Endothelial cell of hepatic sinusoid (primary cell): Measurements from ENCODE around the gene NCKAP5.

Experiments used
- in situ Hi-C: cut with HindIII; loops from 2 replicates; pipeline ENCODE4 v1.10.0; 2017; ENCODE audit warnings: low sequenced_read_pairs

NCKAP5 gene

DNA sequence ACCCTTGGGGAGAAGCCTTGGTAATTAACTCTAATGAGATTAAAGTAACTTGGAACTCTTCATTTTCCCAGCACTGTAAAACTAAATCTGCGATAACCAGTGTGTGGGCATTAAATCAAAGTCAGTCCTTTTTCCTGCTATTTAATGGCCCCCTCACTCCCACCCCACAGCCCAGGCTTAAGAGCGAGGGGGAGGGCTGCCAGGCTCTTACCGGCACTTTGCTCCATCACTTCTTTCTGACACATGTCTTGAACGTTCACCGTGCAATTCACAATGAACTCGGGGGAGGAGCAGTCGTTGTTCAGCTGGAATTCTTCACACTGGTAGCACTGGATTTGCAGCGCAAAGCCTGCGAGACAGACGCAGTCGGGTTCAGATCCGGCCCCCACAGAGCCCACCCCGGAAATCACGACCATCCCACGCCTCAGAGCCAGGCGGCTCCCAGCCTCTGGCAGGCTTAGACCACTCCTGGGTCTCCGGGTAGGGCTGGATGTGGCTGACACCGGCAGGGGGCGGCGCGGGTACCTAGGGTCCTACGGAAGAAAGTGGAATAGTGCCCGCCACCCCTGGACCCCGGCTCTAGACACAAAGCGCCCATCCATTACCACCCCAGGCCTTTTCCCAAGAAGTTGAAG lies 900.0 kb downstream of the NCKAP5 start:
- in situ Hi-C loops: loop anchor here (25.0 kb wide), 1 partner anchor 1169 kb away; no protein-coding TSS in a partner anchor

DNA sequence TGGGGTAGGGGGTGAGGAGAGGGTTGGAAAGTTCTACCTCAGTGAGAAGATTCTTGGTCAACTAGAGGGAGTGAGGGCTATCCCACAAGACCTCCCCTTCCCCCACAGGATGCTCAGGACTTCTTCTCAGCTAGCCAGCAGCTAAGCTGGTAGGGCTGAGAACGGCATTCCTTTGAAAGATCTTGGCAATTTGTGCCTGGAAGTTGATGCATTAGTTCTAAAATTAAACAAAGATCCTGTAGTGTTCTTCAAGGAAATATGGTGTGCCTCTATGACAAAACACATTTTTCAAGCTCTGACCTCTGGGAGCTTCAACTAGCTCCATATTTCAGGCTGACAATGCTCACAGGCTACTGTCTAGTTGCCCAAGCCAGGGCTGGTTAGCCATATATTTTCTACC lies 900.6 kb downstream of the NCKAP5 start:
- in situ Hi-C loops: loop anchor here (25.0 kb wide), 1 partner anchor 1170 kb away; no protein-coding TSS in a partner anchor

GRCh38 chr2:132665401-132666140 lies 902.7 kb downstream of the NCKAP5 start:
- in situ Hi-C loops: loop anchor here (25.0 kb wide), 1 partner anchor 1172 kb away; no protein-coding TSS in a partner anchor

DNA sequence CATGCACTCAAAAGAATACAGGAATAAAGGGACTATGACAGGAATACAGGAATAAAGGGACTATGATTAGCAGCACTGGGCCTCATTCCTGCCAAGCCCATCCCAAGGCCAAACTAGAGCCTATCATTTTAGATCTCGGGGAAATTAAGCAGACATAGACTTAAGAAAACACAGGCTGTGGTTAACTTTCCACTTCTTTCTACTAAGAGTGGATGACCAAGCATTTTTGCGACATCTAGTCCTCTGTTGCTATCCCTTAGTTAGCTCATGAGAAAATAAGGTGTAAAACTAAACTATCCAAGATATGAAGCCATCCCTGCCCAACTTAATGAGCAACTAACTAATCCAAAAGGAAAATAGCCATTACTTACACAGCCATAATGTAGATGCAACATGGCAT lies 904.2 kb downstream of the NCKAP5 start:
- in situ Hi-C loops: loop anchor here (25.0 kb wide), 1 partner anchor 1173 kb away; no protein-coding TSS in a partner anchor

DNA sequence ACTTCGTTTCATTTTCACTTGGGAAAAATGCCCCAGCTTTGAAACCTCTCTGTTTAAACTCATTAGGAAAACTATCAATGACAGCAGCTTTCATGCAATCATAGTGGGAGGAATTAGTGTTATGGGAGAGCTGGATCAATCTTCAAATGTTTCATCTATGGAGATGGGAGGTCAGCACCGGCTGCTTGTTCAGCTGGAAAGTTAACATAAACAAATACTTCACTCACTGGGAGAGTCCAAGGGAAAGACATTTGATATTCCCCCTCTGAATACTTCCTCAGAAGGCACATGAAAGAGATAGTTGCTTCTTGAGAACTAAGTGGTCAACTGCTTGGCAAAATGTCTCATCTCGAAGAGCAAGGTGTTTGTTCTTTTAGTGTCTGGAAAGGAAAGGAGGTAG lies 905.5 kb downstream of the NCKAP5 start:
- in situ Hi-C loops: loop anchor here (25.0 kb wide), 1 partner anchor 1175 kb away; no protein-coding TSS in a partner anchor

- in situ Hi-C loops: loop anchor here (25.0 kb wide), 1 partner anchor 1178 kb away; no protein-coding TSS in a partner anchor
These were observed 908.9 kb downstream of the NCKAP5 start for GRCh38 chr2:132659331-132659730.

GRCh38 chr2:132656266-132656975 lies 911.8 kb downstream of the NCKAP5 start:
- in situ Hi-C loops: loop anchor here (25.0 kb wide), 1 partner anchor 1181 kb away; no protein-coding TSS in a partner anchor

DNA sequence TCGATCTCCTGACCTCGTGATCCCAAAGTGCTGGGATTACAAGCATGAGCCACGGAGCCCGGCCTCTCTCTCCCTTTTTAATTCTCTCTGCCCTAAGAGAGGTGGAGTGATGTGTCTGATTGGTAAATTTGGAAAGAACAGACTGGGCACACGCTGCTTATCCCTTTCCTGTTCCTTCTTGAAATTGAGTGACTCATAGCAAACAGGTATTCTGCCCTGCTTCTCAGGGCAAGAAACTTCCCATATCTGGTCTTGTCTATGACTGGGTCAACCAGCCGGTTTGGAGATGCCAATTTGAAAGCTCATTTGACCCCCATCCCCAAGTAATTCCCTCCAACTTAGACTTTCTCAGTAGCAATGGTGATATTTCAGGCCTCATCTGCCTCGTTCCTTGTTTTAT lies 913.3 kb downstream of the NCKAP5 start:
- in situ Hi-C loops: loop anchor here (25.0 kb wide), 1 partner anchor 1182 kb away; no protein-coding TSS in a partner anchor

DNA sequence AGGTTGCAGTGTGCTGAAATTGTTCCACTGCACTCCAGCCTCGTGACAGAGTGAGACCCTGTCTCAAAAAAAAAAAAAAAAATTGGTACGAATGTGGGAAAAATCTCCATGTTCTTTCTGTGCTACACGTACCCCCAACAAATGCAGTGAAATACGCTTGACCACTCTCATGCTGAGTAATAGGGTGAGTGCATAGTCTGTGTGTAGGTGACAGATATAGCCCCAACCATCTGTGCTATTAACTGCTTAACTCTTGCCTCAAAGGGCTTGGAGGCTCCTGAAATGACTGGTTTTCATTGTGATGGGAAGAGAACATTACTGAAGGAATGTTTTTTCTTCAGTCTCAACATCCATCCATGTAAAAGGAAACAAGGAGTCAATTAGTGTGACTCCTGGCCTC lies 913.9 kb downstream of the NCKAP5 start:
- in situ Hi-C loops: loop anchor here (25.0 kb wide), 1 partner anchor 1183 kb away; no protein-coding TSS in a partner anchor

GRCh38 chr2:132652474-132652873 lies 915.8 kb downstream of the NCKAP5 start:
- in situ Hi-C loops: loop anchor here (25.0 kb wide), 1 partner anchor 1185 kb away; no protein-coding TSS in a partner anchor

- in situ Hi-C loops: loop anchor here (25.0 kb wide), 1 partner anchor 1186 kb away; no protein-coding TSS in a partner anchor
These were observed 916.9 kb downstream of the NCKAP5 start for GRCh38 chr2:132651115-132652045.

GRCh38 chr2:132646540-132647108 lies 921.6 kb downstream of the NCKAP5 start:
- in situ Hi-C loops: no loop called here

DNA sequence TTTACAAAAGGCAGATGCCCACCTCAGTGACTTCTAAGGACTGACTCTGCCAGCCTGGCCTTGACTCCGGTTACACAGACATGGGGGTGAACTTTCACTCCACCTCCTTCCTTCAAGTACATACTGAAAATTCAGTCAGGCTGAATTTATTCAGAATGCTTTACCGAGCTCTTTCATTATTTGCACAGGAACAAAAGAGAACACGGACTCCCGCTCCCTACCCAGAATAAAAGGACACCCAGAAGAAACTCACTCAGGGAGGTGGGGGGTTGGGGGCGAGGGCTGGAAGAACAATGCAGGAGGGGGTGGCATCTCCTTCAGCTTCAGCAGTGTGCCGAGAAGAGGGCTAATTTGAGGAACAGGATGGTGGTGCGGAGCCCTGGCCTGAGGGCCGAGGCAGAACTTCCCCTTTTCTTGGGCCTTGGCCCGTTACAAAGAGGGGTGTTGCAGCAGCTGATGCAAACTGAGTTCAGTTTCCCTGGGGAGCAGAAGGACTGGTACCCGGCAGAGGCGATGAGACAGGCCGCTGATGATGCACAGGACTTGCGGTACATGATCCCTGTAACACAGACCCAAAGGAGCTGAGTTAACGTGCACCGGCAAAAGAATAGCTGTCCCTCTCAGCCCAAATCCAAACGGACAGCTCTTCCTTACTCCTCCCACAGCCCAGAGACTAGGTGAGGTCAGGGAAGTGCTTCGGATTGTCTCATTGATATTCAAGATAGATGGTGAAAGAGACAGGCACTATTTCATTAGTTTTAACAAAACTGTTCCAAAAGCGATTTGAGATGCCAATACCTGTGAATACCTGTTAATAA lies 922.3 kb downstream of the NCKAP5 start:
- in situ Hi-C loops: no loop called here

- in situ Hi-C loops: no loop called here
These were observed 923.1 kb downstream of the NCKAP5 start for GRCh38 chr2:132645176-132645575.

DNA sequence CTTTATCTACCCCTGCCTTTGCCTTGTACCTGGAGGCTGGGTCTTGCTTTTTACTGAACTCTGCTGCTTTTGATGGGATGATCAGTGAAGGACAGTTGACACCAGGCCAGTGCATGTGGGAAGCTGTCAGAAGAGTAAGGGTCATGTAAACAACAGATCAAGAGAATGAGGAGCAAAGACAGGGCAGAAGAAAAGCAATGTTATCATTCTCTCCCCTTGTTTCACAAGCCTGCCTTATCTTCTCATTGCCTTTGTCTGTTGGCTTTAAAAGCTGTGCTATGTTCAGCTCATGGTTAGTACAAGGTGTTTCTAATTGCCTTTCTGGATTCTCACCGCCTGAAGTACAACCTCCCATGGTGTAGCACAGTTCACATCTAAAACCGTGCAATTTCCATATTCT lies 925.8 kb downstream of the NCKAP5 start:
- in situ Hi-C loops: no loop called here

DNA sequence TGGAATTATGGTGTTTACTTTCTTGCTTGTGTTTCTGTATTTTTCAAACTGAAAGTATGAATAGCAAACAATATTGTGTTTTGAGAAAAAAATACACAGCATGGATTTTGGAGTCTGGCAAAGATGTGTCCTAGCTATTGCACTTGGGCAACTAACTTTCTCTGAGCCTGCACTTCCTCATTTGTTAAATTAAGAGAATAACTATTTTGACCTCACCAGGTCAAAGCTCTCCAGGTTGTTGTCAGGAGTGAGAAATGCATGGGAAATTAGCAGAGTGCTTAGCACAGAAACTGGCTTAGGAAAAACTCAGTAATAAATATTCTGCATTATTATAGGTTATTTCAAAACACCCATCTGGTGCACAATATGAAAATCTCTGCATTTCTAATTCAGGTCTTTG lies 926.4 kb downstream of the NCKAP5 start:
- in situ Hi-C loops: no loop called here

DNA sequence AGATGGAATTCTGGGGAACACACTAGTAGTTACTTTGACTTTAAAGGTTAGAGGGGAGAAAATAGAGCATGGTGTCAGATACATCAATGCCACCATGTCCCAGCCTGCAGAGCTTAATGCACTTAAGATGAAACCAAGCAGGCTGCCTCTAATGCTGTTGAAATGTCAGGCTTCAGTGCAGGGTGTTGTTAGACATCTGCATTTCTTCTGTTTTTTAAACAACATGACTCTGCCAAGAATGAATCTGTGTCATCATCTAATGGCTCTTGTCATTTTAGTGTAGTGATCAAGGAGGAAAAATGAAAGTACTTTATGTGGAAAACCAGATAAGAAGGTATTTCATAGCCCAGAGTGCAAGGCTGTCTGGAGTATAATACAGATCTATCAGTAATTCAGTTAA lies 928.1 kb downstream of the NCKAP5 start:
- in situ Hi-C loops: no loop called here

GRCh38 chr2:132638313-132639040 lies 929.8 kb downstream of the NCKAP5 start:
- in situ Hi-C loops: no loop called here
